ENCODE measurements around the gene CTSA.

- TF ChIP-seq POLR2AphosphoS5 (IDR thresholded peaks at IDR 0.05; ENCODE audit: low read depth, low read length) (no peak), SIN3A (IDR thresholded peaks at IDR 0.05; ENCODE audit: borderline replicate concordance, insufficient read depth, low read length) (no peak), TAF1 (IDR thresholded peaks at IDR 0.05; ENCODE audit: borderline replicate concordance, insufficient read depth, low read length) (no peak), FOXP2 (optimal IDR thresholded peaks at IDR 0.05; ENCODE audit: borderline replicate concordance, extremely low read depth, extremely low read length, insufficient read depth) (no peak)
- TF ChIP-seq, protein P1, sequence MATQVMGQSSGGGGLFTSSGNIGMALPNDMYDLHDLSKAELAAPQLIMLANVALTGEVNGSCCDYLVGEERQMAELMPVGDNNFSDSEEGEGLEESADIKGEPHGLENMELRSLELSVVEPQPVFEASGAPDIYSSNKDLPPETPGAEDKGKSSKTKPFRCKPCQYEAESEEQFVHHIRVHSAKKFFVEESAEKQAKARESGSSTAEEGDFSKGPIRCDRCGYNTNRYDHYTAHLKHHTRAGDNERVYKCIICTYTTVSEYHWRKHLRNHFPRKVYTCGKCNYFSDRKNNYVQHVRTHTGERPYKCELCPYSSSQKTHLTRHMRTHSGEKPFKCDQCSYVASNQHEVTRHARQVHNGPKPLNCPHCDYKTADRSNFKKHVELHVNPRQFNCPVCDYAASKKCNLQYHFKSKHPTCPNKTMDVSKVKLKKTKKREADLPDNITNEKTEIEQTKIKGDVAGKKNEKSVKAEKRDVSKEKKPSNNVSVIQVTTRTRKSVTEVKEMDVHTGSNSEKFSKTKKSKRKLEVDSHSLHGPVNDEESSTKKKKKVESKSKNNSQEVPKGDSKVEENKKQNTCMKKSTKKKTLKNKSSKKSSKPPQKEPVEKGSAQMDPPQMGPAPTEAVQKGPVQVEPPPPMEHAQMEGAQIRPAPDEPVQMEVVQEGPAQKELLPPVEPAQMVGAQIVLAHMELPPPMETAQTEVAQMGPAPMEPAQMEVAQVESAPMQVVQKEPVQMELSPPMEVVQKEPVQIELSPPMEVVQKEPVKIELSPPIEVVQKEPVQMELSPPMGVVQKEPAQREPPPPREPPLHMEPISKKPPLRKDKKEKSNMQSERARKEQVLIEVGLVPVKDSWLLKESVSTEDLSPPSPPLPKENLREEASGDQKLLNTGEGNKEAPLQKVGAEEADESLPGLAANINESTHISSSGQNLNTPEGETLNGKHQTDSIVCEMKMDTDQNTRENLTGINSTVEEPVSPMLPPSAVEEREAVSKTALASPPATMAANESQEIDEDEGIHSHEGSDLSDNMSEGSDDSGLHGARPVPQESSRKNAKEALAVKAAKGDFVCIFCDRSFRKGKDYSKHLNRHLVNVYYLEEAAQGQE (IDR thresholded peaks at IDR 0.05; ENCODE audit: insufficient read depth in 1 of 2, low read depth in 2 of 2, low read length in 2 of 2), result no peak
Measured at GRCh38 chr20:45918779-45919537, 27.8 kb downstream of the CTSA start.

All from PFSK-1 (cell line).